BJ (cell line): Measurements from ENCODE around the gene RAD51B. TPM values are rescaled to one million over a fixed set of nuclear protein-coding genes. Genes with fewer than 3 reads are reported as not detected.

ENCODE experiments used
- CTCF ChIA-PET: fragments of 350-600 bp; formaldehyde crosslinking; extraction: SDS; loops from one replicate; lab custom pipeline; 2021; ENCODE audit warnings: antibody characterized with exemption, inconsistent platforms; lab: Yijun Ruan, JAX
- POLR2A ChIA-PET: fragments of 300-600 bp; sonication (Branson Sonifier 250); formaldehyde crosslinking; extraction: SDS; loops from one replicate; lab custom pipeline; 2021; ENCODE audit warnings: antibody characterized with exemption; lab: Charles Lee
- DNase-seq: peaks from one replicate; pipeline ENCODE4 v3.0.0-alpha.2; 2011; ENCODE audit warnings: low read depth
- H3K27me3 ChIP-seq: 2 replicates; pipeline ENCODE4 v1.6.0; 2011; ENCODE audit warnings: low read length; ENCODE audit not compliant: control insufficient read depth, insufficient read depth
- H3K36me3 ChIP-seq: 2 replicates; pipeline ENCODE4 v1.5.1; 2011; ENCODE audit warnings: low read length; ENCODE audit not compliant: control insufficient read depth, insufficient read depth
- H3K4me3 ChIP-seq: 2 replicates; pipeline ENCODE4 v1.5.1; 2011; ENCODE audit warnings: low read depth, mild to moderate bottlenecking, control low read depth, low read length
- polyA plus RNA-seq: library from polyadenylated mRNA; depleted of rRNA; stranded (reverse); fragments of >200 nt; gene quantifications from 2 replicates; pipeline ENCODE4 v1.2.3, GENCODE V29; 2011
- TF ChIP-seq, protein P1 (sequence below): IDR thresholded peaks from 2 replicates; pipeline ENCODE4 v1.5.1; 2011; ENCODE audit warnings: low read depth, mild to moderate bottlenecking, control low read depth, inconsistent platforms, low read length, moderate library complexity; ENCODE audit not compliant: insufficient read depth

RAD51B gene
- polyA plus RNA-seq, 1 experiment: 5.6 TPM

GRCh38 chr14:68398370-68398769 lies 578.8 kb downstream of the RAD51B start:
- DNase-seq: no peak
- Histone ChIP-seq H3K4me3 (no peak overlapping the region), H3K27me3 (no peaks in the 10 kb centered on the region), H3K36me3 (no peaks in the 10 kb centered on the region)
- POLR2A ChIA-PET: no interaction called here
- CTCF ChIA-PET: interaction anchor here (1.1 kb wide), 1 partner anchor 446 kb away, joined by 3 read pairs; no protein-coding TSS in a partner anchor
- TF ChIP-seq, protein P1, sequence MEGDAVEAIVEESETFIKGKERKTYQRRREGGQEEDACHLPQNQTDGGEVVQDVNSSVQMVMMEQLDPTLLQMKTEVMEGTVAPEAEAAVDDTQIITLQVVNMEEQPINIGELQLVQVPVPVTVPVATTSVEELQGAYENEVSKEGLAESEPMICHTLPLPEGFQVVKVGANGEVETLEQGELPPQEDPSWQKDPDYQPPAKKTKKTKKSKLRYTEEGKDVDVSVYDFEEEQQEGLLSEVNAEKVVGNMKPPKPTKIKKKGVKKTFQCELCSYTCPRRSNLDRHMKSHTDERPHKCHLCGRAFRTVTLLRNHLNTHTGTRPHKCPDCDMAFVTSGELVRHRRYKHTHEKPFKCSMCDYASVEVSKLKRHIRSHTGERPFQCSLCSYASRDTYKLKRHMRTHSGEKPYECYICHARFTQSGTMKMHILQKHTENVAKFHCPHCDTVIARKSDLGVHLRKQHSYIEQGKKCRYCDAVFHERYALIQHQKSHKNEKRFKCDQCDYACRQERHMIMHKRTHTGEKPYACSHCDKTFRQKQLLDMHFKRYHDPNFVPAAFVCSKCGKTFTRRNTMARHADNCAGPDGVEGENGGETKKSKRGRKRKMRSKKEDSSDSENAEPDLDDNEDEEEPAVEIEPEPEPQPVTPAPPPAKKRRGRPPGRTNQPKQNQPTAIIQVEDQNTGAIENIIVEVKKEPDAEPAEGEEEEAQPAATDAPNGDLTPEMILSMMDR: no peak

- TF ChIP-seq, protein P1: no peak
- Histone ChIP-seq H3K36me3 (no peaks in the 10 kb centered on the region), H3K27me3 (no peaks in the 10 kb centered on the region), H3K4me3 (no peak overlapping the region)
- CTCF ChIA-PET: no interaction called here
- no peak for DNase-seq
- POLR2A ChIA-PET: no interaction called here
Measured at GRCh38 chr14:68399971-68400370, 580.4 kb downstream of the RAD51B start.

DNA sequence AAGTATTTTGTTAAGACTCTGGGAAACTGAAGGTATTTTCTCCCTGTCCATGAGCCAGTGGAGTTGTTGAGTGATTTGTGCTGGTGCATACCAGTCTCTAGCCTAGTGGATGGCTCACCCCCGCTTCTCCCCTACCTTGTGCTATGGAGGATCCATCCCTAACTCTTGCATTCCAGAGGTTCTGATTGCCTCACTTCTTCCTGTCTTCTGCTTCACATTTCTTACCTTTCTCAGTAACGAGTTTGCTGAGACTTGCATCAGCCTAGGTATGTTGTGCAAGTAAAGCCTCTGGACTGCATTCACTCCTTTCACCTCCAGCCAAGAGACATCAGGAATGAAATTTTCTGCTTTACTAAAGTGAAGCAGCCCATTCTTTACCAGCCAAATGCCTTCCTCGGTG lies 581.7 kb downstream of the RAD51B start:
- ChIA-PET CTCF (interaction anchor here (1.3 kb wide), 1 partner anchor 94 kb away, joined by 4 read pairs; no protein-coding TSS in a partner anchor), POLR2A (no interaction called here)
- DNase-seq: no peak
- no peak overlapping the region for H3K4me3 ChIP-seq
- no peaks in the 10 kb centered on the region for H3K27me3 ChIP-seq
- TF ChIP-seq, protein P1: no peak
- H3K36me3 ChIP-seq: no peaks in the 10 kb centered on the region

DNA sequence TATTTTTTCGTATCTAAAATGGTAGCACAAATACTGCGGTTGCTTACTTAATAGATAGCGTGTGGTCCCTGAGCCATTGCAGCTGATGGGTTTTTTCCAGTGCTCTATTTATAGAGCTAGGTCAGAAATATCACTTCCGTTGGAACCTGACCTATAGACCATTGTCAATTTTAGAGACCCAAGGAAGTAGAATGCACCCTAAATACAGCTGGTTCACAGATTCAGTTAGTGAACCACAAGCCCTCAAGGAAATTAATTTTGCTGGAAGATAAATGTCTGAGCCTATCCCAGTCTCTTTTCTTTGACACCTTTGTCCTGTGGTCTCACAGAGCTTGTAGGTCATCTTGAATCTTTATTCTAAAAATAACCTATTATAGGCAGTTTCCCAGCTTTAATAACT lies 582.3 kb downstream of the RAD51B start:
- ChIA-PET CTCF (interaction anchor here (1.3 kb wide), 1 partner anchor 94 kb away, joined by 4 read pairs; no protein-coding TSS in a partner anchor), POLR2A (no interaction called here)
- Histone ChIP-seq H3K4me3 (no peak overlapping the region), H3K27me3 (no peaks in the 10 kb centered on the region), H3K36me3 (no peaks in the 10 kb centered on the region)
- TF ChIP-seq, protein P1: no peak
- DNase-seq: no peak

DNA sequence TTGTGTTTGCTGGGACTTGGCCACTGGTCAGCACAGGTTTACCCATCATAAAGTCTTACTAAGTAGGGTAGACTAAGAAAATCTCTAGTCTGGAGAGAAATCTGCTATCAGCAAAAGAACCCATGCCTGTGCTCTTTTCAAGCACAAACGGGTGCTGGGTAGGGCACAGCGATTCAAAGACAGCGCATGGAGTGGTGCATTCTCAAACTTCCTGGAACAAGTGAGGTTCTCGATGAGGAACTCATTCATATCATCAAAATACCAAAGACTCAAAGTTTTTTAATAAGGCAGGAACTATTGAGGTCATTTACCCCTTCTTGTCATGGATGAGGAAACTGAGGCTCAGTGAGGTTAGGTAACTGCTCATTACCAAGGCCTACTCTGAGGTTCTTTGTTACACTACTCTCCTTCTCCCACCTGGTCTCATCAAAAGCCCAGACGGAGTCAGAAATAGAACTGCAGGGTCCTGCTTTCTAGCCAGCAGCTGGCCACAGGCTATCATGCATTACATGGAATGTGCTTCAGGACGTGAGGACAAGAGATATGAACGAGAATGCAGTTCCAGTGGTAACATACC lies 583.0 kb downstream of the RAD51B start:
- ChIA-PET POLR2A (no interaction called here), CTCF (interaction anchor here (1.2 kb wide), 1 partner anchor 154 kb away, joined by 5 read pairs; no protein-coding TSS in a partner anchor)
- Histone ChIP-seq H3K36me3 (no peaks in the 10 kb centered on the region), H3K27me3 (no peaks in the 10 kb centered on the region), H3K4me3 (no peak overlapping the region)
- DNase-seq: no peak
- TF ChIP-seq, protein P1: no peak
